Stimulated activated CD4-positive, alpha-beta T cell treated with anti-CD3 and anti-CD28 coated beads, Interleukin-1b, Interleukin-23, amount 100 ng/mL, for 4 hours (primary cell): ENCODE data around the gene SYT15.
"Not testable (repeated sequence)": the region's sequence is repeated elsewhere in the genome, so short reads cannot be mapped to it uniquely, and the experiment has no call there.

ENCODE experiments used
- DNase-seq, 2 donors: peaks; one replicate each; pipeline ENCODE4 v3.0.0-alpha.2; 2020; ENCODE audit warnings: low read depth in 2 of 2

The SYT15 gene

DNA sequence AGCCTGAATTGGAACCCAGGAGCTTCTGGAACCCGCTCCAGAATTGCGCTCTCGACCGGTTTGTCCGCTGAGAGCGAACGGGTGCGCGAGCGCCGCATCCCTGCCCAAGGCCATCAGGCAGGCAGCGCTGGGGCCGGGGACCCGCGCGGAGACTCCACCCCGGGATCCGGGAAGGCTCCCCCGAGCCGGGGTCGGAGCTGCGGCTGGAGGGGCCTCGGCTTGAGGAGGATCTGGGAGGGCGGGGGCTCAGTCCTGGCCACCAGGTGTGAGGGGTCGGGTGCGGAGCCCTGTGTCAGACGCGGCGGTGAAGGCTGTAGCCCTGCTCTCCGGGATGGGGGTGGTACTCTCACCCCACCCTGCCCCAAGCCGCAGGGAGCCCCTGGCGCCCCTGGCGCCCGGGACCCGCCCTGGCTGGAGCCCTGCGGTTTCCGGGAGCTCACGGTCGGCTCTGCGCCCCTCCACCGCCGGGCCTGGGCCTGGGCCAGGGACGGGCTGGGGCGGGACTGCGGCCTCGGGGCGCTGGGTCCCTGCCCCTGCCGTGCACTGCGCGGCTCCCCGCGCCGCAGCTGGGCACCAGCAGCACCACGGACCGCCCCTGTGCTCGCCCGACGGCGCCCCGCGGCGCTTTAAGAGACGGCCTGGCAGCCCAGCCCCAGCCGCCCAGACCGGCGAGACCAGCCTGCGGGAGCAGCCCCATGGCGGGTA lies at the start of gene SYT15:
TSS of gene SYT15 (plus strand) at position 655 of the 705 bp plus-strand sequence. CDS start at position 696, 41 bp downstream.
- DNase-seq = not testable (repeated sequence)

DNA sequence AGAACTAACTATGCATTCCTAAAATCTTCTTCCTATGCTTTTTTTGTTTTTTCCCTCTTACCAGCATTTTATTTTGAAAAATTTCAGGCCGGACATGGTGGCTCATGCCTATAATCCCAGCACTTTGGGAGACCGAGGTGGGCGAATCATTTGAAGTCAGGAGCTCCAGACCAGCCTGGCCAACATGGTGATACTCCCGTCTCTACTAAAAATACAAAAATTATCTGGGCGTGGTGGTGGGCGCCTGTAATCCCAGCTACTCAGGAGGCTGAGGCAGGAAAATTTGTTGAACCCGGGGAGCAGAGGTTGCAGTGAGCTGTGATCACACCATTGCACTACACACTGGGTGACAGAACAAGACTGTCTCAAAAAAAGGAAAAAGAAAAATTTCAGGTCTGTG lies 49.2 kb upstream of the SYT15 start:
- not testable (repeated sequence) for DNase-seq

DNA sequence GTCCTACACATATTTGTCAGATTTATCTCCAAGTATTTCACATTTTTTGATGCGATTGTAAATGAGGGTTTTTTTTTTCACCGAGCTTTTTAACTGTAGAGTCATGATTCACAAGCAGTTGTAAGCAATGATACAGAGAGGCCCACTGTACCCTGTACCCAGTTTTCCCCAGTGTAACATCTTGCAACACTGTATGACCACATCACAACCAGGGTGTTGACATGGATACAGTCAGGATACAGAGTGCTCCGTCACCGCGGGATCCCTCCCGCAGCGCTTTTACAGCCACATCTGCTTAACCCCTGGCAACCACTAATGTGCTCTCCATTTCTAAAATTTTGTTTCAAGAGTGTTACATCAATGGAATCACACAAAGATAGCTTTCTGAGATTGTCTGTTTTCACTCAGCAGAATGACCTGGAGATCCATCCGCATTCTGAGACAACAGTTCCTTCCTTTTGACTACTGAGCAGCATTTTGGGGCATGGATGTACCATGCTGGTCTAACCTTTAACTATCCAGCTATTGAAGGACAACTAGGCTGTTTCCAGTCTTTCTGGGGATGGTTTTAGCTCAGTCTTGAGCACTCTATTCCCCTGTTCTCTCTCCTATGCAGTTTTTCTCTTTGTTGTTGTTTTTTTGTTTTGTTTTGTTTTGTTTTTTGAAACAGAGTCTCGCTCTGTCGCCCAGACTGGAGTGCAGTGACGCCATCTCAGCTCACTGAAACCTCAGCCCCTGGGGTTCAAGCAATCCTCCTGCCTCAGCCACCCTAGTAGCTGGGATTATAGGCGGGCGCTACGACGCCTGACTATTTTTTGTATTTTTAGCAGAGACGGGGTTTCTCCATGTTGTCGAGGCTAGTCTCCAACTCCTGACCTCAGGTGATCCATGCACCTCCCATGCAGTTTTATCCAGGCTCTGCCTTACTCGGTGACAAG lies 48.4 kb upstream of the SYT15 start:
- DNase-seq = no peak

DNA sequence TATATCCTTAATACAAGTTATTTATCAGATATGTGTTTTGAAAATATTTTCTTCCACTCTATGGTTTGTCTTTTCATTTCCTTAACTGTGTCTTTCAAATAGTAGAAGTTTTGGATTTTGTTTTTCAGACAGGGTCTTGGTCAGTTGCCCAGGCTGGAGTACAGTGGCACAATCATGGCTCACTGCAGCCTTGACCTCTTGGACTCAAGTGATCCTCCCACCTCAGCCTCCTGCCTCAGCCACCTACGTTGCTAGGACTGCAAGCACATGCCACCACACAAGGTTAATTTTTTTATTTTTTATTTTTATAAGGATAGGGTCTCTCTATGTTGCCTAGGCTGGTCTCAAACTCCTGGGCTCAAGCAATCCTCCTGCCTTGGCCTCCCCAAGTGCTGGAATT lies 46.7 kb upstream of the SYT15 start:
- DNase-seq = not testable (repeated sequence)

DNA sequence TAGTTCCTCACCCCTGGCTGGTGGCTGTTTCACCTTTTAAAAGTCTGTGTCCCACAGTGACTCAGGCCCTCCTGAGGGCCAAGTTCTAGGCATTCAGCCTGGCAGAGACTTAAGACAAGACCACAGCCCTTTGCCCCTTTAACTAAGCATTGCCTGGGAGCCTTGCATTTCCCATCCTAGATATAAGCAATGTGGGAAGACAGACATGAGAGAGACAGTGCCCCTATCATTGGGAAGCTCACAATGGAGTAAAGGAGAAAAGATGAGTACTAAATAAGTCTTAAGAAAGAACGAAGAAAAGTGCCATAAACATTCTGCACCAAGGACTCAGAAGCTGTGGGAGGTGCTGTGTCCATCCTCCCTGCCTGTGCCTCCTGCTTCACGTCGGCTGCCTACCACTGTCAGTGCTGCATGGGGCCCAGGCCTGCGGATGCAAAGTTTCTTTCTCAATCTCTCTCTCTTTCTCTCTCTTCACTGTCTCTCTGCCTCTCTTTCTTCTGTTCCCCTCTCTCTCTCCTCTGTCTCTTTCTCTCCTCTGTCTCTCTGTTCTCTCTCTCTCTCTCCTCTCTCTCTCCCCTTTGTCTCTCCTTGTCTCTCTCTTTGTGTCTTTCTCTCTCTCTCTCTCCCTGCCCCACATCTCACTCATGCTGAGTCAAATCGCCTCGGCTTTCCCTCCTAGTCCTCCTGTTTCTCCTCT lies 44.0 kb upstream of the SYT15 start:
- no peak for DNase-seq

DNA sequence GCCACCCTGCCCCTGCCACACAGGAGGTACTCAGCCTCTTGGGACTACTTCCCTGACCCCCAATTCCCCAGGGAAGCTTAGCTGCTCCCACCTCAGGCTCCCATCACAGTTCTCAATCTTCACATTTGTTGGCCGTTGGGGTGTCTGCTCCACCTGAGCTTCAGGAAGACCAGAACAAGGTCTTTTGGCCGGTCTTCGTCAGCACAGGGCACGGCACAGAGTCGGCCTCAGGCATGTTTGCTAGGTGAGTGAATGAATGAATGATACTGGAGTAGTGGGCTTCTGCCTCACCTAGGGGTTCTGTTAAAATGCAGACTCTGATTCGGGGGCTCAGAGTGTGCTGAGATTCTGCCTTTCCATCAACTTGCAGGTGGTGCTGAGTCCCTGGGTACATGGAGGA lies 42.8 kb upstream of the SYT15 start:
- DNase-seq = no peak

DNA sequence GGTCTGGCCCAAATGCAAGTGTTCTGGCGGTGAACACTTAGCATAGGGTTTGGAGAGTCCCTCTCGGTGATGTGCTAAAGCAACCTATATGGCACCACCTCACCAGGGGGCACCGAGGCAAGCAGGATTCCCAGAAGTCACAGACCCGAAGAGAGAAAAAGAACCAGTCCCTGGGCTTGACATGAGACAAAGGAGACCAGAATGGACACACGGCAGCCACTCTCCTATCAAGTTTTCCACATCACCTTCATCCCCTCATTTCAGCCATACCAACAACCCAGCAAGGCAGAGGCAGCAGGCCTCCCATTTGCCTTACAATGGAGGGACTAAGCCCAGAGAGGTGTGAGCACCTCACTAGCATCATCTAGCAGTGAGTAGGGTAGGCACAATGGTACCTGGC lies 42.1 kb upstream of the SYT15 start:
- DNase-seq = no peak

DNA sequence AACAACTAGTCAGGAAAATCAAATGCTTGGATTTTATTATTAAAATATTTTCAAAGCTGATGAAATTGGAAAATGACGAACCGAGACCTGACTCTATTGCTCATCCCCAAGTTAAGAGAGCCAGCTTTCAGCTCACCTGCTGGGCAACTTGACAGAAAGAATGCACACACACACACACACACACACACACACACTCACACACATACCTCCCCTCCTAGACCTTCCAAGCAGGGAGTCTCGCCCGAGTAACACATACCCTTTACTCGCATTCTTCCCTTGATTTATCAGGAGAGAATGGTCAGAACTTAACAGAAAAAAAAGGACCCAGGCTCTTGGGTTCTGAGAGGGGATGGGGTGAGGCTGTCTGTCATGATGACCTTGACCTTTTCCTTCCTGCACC lies 41.6 kb upstream of the SYT15 start:
- DNase-seq = no peak

DNA sequence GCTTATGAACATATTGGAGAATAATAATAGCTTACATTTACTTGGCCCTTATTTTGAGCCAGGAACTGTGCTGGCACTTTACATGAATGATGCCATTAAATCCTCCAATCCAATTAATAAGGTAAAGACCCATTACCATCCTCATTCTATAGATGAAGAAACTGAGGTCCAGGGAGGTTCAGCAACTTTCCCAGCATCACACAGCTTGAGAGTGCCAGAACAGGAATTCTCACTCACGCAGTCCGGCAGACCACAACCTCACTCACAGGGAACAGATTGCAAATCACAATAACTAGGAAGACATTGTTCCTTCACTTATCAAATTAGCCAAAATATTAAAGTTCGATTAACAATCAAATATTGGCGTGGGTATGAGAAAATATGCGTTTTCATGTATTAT lies 40.8 kb upstream of the SYT15 start:
- no peak for DNase-seq

DNA sequence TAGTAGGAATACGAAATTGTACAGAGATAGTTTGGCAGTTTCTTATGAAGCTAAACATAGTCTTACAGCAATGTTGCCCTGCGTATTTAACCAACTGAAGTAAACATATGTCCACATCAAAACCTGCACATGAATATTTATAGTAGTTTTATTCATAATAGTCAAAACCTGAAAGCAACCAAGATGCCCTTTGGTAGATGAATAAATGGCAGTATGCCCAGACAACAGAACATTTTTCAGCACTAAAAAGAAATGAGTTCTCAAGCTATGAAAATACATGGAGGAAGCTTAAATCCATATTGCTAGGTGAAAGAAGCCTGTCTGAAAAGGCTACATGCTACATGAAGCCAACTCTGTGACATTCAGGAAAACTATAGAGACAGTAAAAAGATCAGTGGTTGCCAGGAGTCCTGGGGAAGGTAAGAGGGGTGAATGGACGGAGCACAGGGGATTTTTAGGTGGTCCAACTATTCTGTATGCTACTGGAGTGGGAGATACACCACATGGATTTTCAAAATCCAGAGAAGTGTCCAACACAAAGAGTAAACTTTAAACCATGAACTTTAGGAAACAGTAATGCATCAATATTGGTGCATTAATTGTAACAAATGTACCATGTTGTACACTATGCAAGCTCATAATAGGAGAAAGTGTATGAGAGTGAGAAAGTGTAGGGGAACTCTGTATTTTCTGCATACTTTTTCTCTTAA lies 40.1 kb upstream of the SYT15 start:
- DNase-seq = no peak

DNA sequence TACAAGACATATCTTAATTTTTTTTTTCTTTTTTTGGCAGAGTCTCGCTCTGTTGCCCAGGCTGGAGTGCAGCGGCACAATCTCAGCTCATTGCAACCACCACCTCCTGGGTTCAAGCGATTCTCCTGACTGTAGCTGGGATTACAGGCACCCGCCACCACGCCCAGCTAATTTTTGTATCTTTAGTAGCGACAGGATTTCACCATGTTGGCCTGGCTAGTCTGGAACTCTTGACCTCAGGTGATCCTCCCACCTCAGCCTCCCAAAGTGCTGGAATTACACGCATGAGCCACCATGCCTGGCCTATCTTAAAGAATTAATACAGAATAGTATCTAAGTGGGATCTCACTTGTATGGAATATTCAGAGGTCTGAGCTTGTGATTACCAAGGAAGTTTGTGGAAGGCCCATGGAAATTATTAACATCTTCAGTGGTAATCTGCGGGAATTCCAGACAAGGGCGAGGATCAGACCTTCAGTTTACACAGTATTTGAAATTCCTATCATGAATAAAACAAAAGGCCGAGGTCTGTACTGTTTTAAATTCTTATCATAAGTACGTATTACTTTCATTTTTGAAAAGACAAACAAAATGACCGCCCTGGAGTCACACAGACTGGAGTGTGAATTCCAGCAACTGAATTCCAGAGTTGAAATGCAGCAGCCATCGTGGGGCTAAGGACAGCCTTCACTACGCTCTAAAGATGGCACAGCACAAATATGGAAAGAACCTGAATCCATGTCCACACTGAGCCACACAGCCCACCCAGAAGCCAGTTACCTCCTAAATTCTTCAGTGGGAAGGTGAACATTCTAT lies 39.1 kb upstream of the SYT15 start:
- no peak for DNase-seq

DNA sequence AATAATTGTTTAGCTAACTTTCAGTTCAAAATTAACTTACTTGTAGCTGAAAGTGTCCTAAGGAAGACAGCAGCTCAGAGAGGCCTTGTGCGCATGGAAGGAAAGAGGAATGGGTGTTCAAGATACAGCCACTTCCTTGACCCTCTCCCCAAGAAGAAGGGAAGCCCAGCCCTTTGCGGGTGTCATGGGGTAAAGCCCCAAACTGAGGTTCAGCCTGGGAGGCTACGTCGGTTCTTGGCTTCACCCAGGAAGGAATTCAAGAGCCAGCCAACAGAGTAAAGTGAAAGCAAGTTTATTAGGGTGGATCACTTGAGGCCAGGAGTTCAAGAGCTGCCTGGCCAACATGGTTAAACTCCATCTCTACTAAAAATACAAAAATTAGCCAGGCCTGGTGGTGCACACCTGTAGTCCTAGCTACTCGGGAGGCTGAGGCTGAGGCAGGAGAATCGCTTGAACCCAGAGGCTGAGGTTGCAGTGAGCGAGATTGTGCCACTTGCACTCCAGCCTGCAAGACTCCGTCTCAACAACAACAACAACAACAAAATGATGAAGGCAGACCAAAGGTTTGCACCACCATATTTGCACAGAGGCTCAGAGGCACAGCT lies 38.4 kb upstream of the SYT15 start:
- no peak for DNase-seq

DNA sequence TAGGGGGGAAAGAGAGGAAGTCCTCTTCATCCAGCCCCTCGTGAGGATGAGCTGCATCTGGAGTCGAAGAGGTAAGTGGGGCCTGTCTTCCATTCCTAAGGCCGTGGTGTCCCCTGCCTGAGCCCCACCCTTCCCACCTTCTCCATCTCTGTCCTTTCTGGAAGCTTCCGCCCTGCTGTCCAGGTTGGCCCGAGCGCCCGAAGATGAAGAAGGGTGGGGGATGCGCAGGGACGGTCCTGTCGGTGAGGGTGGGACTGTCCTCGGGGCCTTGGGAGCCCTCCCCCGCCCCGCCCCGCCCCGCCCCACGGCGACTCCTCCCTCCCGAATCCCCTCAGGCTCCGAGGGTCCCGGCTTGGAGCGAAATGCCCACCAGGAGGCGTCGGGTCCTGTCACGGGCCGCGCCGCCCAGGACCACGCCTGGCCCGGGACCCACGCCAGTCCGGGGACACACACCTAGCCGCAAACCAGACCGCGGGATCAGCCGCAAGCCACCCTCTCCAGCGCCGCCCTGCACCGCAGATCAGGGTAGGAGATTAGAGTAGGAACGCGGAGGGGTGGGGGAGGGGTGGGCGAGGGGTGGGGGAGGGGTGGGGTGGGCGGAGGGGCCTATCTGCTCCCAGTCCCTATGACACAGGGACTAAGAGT lies 37.8 kb upstream of the SYT15 start:
- DNase-seq = no peak

DNA sequence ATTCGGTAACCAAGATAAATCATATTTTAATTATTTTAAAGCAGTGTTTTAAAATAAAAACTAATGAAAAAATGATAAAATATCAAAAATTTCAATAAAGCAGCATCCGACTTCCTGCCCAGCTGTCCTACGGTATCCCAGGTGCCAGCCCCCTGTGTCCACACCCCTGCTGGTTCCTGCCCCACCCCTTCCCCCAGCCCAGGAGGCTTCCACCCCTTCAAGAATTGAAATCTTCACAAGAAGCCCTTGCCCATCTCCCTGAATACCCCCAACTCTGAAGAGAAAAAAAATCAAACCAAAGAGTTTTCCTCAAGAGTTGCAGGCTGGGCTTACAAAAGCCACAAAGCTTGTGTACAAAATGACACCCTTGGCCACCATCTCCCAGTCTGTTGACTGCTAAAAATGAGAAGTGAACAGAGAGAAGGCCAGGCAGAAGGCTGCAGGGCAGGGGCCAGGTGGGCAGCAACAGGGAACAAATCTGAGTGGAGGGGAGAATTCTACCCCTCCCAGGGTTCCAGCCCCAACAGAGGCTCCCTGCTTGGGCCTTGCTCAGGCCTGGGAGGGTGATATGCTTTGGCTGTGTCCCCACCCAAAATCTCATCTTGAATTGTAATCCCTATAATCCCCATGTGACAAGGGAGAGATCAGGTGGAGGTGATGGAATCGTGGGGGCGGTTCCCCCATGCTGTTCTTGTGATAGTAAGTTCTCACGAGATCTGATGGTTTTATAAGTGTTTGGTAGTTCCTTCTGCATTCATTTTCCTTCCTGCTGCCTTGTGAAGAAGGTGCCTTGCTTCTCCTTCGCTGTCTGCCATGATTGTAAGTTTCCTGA lies 37.0 kb upstream of the SYT15 start:
- no peak for DNase-seq

DNA sequence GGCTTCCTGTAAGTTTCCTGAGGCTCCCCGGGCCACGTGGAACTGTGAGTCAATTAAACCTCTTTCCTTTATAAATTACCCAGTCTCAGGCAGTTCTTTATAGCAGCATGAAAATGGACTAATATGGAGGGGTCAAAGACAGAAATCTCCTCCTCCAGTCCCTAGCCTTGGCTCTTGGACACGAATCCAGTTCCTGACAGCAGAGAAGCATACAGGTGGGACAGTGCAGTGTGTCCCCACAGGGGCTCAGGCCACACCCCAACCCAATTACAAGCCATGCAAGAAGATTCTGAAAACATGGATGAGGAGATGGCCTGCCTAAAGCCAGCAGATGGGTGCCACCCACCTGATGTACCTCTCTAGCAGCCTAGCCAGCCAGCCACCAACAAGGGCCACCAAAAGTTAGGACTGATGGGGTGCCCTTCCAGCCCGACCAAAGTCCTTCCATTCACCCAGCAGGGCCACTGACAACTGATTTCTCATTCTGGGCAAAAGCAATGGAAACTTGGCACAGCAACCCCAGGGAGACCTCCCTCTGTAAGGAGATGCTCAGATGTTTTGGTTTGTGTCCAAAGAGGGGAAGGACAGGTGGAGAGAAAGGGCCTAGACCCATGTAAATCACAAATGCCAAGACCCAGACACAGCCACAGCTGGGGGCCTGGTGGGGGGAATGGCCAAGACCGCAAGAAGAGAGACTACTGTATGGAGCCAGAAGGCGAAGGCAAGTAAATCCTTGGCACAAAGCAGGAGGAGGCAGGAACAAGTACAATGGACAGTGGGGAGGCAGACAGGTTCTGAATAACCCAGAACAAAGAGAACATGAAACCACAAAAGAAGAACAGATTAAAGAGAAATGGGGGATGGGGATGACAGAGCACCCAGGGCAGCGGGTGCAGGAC lies 36.1 kb upstream of the SYT15 start:
- DNase-seq = no peak

DNA sequence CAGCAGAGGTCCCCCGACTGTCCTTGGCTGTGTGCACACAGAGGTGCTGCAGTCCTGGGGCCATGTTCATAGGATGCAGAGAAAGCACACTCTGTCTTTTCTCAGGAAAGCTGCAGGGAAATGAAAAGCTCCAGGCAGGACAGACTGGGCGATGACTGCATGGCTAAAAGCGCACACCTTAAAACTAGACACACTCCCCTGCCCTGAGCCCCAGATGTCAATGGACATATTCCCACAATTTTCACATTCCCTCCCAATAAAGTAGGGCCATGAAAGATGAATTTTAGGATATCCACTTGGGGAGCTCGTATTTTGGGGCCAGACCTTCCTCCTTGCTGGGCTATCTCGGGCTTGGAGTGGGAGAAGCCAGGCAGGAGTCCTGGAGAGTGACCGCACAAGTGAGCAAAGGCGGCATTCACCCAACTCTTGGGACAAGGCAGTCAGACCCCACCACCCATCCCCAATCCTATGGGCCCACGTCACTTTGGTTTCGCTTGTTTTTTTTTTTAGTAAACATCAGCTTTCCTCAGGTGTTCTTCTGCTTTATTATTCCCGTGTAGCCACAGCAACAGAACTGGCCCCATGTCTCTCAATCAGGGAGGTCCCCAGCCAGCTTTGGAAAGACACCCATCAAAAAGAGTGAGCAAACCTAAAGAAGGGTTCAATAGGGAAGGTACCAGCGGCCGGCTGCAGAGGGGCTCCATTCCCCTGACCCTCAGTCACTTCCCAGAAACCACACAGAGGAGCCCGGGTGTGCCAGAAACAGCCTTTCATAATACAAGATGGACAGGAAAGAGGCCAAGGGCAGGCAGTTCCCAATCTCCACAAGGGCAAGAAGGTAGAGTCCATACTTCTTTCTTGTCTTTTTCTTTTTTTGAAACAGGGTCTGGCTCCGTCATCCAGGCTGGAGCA lies 35.2 kb upstream of the SYT15 start:
- DNase-seq = no peak
